Endometrial microvascular endothelial cells (primary cell): Measurements from ENCODE around the gene PUS10. TPM values are rescaled to one million over a fixed set of nuclear protein-coding genes. Genes with fewer than 3 reads are reported as not detected.

Experiments used
- total RNA-seq: library from RNA; depleted of rRNA; stranded (reverse); fragments of >200 nt; gene quantifications from one replicate; pipeline ENCODE4 v1.2.3, GENCODE V29; 2015; ENCODE audit errors: inconsistent ontology term

Gene PUS10
- total RNA-seq, 1 donor from 2014 or later: 9.4 TPM

Other genes with a start within 250 kb of the PUS10 start
- 9.8 TPM for gene REL, start 136.7 kb downstream of the PUS10 start, total RNA-seq
- gene PEX13, start 535 bp downstream of the PUS10 start, total RNA-seq: 36.8 TPM
- 8.8 TPM for gene SANBR, start 47.6 kb upstream of the PUS10 start, total RNA-seq
- gene C2orf74, start 143.9 kb upstream of the PUS10 start, total RNA-seq: 15.1 TPM